ENCODE measurements around the gene LPP. TPM values are rescaled to one million over a fixed set of nuclear protein-coding genes. Genes with fewer than 3 reads are reported as not detected.

Gene LPP
- polyA plus RNA-seq, 3 donors: 26.4 to 31.9 (median 28.6) TPM

GRCh38 chr3:188925376-188925775 is 771.4 kb downstream of the LPP start:
- no peak for DNase-seq (ENCODE audit: extremely low read depth in 1 of 11, low read depth in 9 of 11, low spot score in 4 of 11)

DNA sequence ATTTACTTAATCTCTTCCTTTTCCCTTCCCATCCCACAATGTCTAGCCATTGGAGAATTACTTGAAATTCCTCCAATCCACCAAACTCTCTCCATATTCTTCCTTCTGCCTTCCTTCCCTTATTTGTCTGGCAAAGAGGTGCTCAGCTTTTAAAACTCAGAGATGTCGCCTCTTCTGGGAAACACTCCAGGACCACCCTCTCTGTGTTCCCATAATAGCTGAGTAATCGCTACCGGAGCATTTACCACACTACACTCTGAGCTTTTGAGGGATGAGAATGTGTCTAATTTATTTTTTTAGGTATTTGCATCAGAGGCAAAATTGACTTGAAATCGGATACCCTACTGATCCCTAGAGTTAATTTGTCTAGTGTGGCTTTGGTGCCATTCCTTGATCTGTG is 772.2 kb downstream of the LPP start:
- DNase-seq (ENCODE audit: extremely low read depth in 1 of 11, low read depth in 9 of 11, low spot score in 4 of 11): no peak

- peak in 3 of 11 donors; percentile 37 to 50 (median 46) for DNase-seq (ENCODE audit: extremely low read depth in 1 of 11, low read depth in 9 of 11, low spot score in 4 of 11)
These were observed 773.0 kb downstream of the LPP start for GRCh38 chr3:188926741-188927511.

DNA sequence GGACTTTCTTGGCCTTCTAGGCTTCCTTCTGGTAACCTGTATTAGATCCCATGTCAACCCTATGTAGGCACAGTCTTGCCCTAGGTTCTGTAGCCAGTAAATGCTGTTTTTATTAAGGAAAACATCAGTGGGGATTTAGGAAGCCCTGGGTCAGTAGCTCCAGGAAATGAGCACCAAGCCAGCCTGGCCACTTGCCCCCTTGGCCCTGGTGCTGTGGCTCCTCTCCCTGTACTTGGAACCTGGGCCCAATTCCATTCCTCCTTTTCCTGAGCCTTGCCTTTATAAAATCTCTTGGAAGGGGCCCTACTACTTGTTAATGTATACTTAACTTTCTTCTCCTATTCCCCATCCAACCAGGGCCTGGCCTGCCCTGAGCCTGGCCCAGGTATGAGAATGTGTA is 774.0 kb downstream of the LPP start:
- no peak for DNase-seq (ENCODE audit: extremely low read depth in 1 of 11, low read depth in 9 of 11, low spot score in 4 of 11)

DNA sequence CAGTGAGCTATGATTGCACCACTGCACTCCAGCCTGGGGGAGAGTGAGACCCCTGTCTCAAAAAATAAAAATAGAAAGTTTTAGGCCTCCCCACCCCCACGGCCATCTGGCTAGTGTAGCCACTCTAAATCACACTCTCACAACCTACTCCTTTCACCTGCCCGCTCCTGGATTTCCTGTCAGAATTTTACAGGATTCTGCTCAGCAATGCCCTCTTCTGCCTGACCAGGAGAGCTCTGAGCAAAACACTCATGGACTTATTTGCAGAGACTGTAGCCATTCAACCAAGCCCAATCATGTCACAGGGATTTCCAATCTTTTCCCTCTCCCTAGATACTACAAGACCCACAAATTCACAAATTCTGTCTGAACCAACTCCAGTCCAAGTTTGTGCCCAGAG is 775.2 kb downstream of the LPP start:
- DNase-seq (ENCODE audit: extremely low read depth in 1 of 11, low read depth in 9 of 11, low spot score in 4 of 11): no peak

DNA sequence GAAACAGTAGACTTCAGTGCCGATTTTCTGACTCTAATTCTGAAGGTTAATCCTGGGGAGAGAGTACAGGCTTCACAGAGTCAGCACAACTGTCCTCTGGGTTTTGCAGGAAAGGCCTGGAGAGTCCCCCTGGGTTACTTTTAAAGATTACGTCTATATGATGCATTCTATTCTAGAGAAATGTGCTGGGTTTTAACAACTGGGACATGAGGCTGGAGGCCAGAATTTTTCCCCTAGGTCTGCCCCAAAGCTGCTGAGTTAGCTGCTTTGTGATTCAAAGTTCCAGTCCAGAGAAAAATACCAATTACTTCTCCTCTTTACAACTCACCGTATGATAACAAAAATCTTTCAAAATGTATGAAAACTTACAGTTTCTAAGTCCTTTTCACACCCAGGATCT is 777.1 kb downstream of the LPP start:
- no peak for DNase-seq (ENCODE audit: extremely low read depth in 1 of 11, low read depth in 9 of 11, low spot score in 4 of 11)

DNA sequence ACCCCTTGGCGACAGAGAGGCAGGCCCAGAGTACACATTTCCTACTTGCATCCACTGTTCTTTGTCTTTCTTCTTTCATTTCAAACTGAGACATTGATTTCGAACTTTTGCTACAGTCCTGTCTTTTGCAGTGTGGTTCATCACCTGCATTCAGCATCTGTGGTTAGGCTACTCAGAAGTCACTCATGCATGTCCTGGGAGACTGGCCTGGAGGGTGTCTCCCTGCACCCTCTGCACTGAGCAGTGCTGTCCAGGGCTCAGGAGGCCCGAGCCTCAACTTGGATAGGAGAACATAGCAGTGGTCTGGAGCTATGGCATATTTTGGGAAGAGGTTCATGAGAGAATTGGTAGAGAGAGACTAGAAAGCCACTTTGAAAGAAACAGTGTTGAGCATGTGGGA is 777.6 kb downstream of the LPP start:
- DNase-seq (ENCODE audit: extremely low read depth in 1 of 11, low read depth in 9 of 11, low spot score in 4 of 11): no peak

GRCh38 chr3:188934989-188935388 is 781.0 kb downstream of the LPP start:
- DNase-seq (ENCODE audit: extremely low read depth in 1 of 11, low read depth in 9 of 11, low spot score in 4 of 11): no peak

- DNase-seq (ENCODE audit: extremely low read depth in 1 of 11, low read depth in 9 of 11, low spot score in 4 of 11): no peak
These were observed 782.7 kb downstream of the LPP start for GRCh38 chr3:188936597-188937107.

GRCh38 chr3:188937389-188937788 is 783.4 kb downstream of the LPP start:
- no peak for DNase-seq (ENCODE audit: extremely low read depth in 1 of 11, low read depth in 9 of 11, low spot score in 4 of 11)

DNA sequence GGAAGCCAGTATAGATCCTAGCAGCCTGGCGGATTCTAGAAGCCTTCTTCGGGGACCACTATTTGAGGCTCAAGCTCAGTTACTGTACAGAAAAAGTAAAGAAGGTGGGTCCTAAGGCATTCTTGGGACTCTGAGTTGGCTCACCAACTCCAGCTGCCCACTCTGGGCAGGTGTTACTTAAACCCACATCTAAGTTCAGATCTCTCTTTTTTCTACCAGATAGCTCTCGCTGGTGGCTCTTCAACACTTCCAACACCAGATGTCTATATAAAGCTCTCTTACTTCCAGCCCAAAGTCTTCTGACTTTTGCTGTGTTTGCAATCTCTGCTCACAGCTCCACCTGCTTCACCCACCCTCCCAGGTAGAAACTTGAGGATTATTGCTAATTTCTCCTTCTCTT is 785.0 kb downstream of the LPP start:
- DNase-seq (ENCODE audit: extremely low read depth in 1 of 11, low read depth in 9 of 11, low spot score in 4 of 11): no peak

DNA sequence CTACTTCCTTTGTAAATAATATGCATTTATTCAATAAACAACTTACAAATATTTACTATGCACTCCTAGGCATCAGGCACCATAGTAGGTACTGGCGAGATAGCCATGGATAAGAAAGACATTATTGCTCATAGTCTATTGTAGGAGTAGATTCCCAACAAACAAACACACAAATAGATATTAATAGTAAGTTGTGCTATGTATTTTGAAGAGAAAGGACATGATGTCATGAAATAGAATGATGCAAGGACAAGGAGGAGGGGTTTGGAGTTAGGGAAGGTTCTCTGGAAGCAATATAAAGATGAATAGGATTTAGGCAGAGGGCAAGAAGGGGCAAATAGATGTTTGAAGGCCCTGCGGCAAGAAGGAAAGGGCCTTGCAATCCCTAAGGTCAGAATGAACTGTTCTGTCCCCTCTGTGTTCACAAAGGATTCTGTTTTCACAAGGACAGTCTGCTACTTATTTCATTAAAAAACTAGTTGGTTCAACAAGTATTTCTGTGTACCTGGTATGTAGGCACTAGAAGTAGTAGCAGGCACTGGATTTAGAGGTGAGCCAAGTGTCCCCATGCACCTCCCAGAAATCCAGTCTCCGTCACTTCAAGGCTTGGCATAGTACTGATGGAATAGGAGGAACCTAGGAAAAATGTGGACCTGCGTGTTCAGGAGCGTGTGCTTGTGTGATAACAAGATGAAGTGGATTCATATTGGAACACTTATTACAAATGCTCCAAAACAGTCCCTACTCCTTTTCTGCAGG is 786.0 kb downstream of the LPP start:
- no peak for DNase-seq (ENCODE audit: extremely low read depth in 1 of 11, low read depth in 9 of 11, low spot score in 4 of 11)

Data from renal cortex interstitium (tissue), 11 donors.